ENCODE results near the gene ZNF557.
A peak's percentile ranks its signal among the peaks of the same experiment; 100 is the strongest.
"Not testable (repeated sequence)": the region's sequence is repeated elsewhere in the genome, so short reads cannot be mapped to it uniquely, and the experiment has no call there.

The ZNF557 gene

GRCh38 chr19:7069042-7069903 lies at the start of gene ZNF557:
TSS of gene ZNF557 (plus strand) at chr19:7069703. CDS start at chr19:7075075, 5,372 bp downstream.
- ChIA-PET POLR2A (ENCODE audit: low non-redundant PET) (interaction anchor here (0.6 to 0.8 kb wide), 4 partner anchors 30 to 1027 kb away, joined by 3 to 5 read pairs (median 4); no protein-coding TSS in a partner anchor), CTCF (interaction anchor here (0.6 to 0.7 kb wide), 2 partner anchors 156 to 652 kb away, joined by 4 read pairs; no protein-coding TSS in a partner anchor)
- H3K27ac ChIP-seq: peak within 1 kb of the TSS; percentile 87
- DNase-seq (ENCODE audit: low spot score): peak; percentile 96
- TF ChIP-seq CTCF (conservative IDR thresholded peaks at IDR 0.05; ENCODE audit: low read depth): no peak

- CTCF ChIA-PET; DNase-seq (ENCODE audit: low spot score); H3K27ac ChIP-seq; POLR2A ChIA-PET (ENCODE audit: low non-redundant PET): not testable (repeated sequence)
These were observed 48.2 kb upstream of the ZNF557 start, which contains the start of gene MBD3L2B for GRCh38 chr19:7021331-7021730. TSS of gene MBD3L2B (minus strand) at chr19:7021431. CDS start at chr19:7021397, 34 bp downstream.

- POLR2A ChIA-PET (ENCODE audit: low non-redundant PET); H3K27ac ChIP-seq; DNase-seq (ENCODE audit: low spot score); CTCF ChIA-PET: not testable (repeated sequence)
These were observed 40.7 kb upstream of the ZNF557 start for GRCh38 chr19:7028790-7029189.

- POLR2A ChIA-PET (ENCODE audit: low non-redundant PET); H3K27ac ChIP-seq; DNase-seq (ENCODE audit: low spot score); CTCF ChIA-PET: not testable (repeated sequence)
These were observed 39.2 kb upstream of the ZNF557 start, which contains the start of gene MBD3L5 for GRCh38 chr19:7030278-7030677. TSS of gene MBD3L5 (plus strand) at chr19:7030578. CDS start at chr19:7030612, 34 bp downstream.

GRCh38 chr19:7040079-7040478 lies 29.4 kb upstream of the ZNF557 start, which contains the start of gene MBD3L4:
TSS of gene MBD3L4 (minus strand) at chr19:7040179. CDS start at chr19:7040144, 35 bp downstream.
- DNase-seq (ENCODE audit: low spot score); H3K27ac ChIP-seq; POLR2A ChIA-PET (ENCODE audit: low non-redundant PET); CTCF ChIA-PET: not testable (repeated sequence)

- DNase-seq (ENCODE audit: low spot score); CTCF ChIA-PET; H3K27ac ChIP-seq; POLR2A ChIA-PET (ENCODE audit: low non-redundant PET): not testable (repeated sequence)
These were observed 27.9 kb upstream of the ZNF557 start for GRCh38 chr19:7041563-7041962.

- H3K27ac ChIP-seq; POLR2A ChIA-PET (ENCODE audit: low non-redundant PET); CTCF ChIA-PET; DNase-seq (ENCODE audit: low spot score): not testable (repeated sequence)
These were observed 20.5 kb upstream of the ZNF557 start, which contains the start of gene MBD3L2 for GRCh38 chr19:7049021-7049420. TSS of gene MBD3L2 (plus strand) at chr19:7049321. CDS start at chr19:7049374, 53 bp downstream.

GRCh38 chr19:7051421-7051820 lies 18.1 kb upstream of the ZNF557 start:
- DNase-seq (ENCODE audit: low spot score); H3K27ac ChIP-seq; CTCF ChIA-PET; POLR2A ChIA-PET (ENCODE audit: low non-redundant PET): not testable (repeated sequence)

GRCh38 chr19:7052896-7053295 lies 16.6 kb upstream of the ZNF557 start:
- POLR2A ChIA-PET (ENCODE audit: low non-redundant PET); H3K27ac ChIP-seq; CTCF ChIA-PET; DNase-seq (ENCODE audit: low spot score): not testable (repeated sequence)

- H3K27ac ChIP-seq; DNase-seq (ENCODE audit: low spot score); POLR2A ChIA-PET (ENCODE audit: low non-redundant PET); CTCF ChIA-PET: not testable (repeated sequence)
These were observed 14.7 kb upstream of the ZNF557 start for GRCh38 chr19:7054635-7055368.

- DNase-seq (ENCODE audit: low spot score); POLR2A ChIA-PET (ENCODE audit: low non-redundant PET); CTCF ChIA-PET; H3K27ac ChIP-seq: not testable (repeated sequence)
These were observed 13.8 kb upstream of the ZNF557 start for GRCh38 chr19:7055679-7056078.

GRCh38 chr19:7056371-7056770 lies 13.1 kb upstream of the ZNF557 start:
- POLR2A ChIA-PET (ENCODE audit: low non-redundant PET); CTCF ChIA-PET; H3K27ac ChIP-seq; DNase-seq (ENCODE audit: low spot score): not testable (repeated sequence)

- H3K27ac ChIP-seq; CTCF ChIA-PET; DNase-seq (ENCODE audit: low spot score); POLR2A ChIA-PET (ENCODE audit: low non-redundant PET): not testable (repeated sequence)
These were observed 10.9 kb upstream of the ZNF557 start, which contains the start of gene MBD3L3 for GRCh38 chr19:7058576-7058975. TSS of gene MBD3L3 (minus strand) at chr19:7058676. CDS start at chr19:7058605, 71 bp downstream.

- DNase-seq (ENCODE audit: low spot score); POLR2A ChIA-PET (ENCODE audit: low non-redundant PET); CTCF ChIA-PET: not testable (repeated sequence)
These were observed 9.5 kb upstream of the ZNF557 start for GRCh38 chr19:7059977-7060376.

More at GRCh38 chr19:7059977-7060376, 9.5 kb upstream of the ZNF557 start:
- not testable (repeated sequence) for H3K27ac ChIP-seq

All from RWPE1 (cell line).